SH-SY5Y (cell line): ENCODE data around the gene HAS3.

ENCODE experiments used
- GATA2 ChIP-seq: IDR thresholded peaks from 2 replicates; pipeline ENCODE4 v1.6.1; 2011; ENCODE audit warnings: mild to moderate bottlenecking, low read depth, low read length
- GATA3 ChIP-seq: IDR thresholded peaks from 2 replicates; pipeline ENCODE4 v1.6.1; 2011; ENCODE audit warnings: low read depth, mild to moderate bottlenecking, low read length, moderate library complexity

GRCh38 chr16:69166221-69166833, 60.9 kb downstream of the HAS3 start:
- TF ChIP-seq GATA2 = no peak
- no peak for TF ChIP-seq GATA3
